NB4 (cell line): ENCODE data around the gene PDLIM5.
A peak's percentile ranks its signal among the peaks of the same experiment; 100 is the strongest.

ENCODE experiments used
- DNase-seq: peaks from one replicate; pipeline ENCODE4 v3.0.0; 2010; ENCODE audit warnings: low read depth
- H3K4me3 ChIP-seq: one replicate; pipeline ENCODE4 v1.5.1; 2011; ENCODE audit warnings: mild to moderate bottlenecking, low read depth, low read length, moderate library complexity
- CTCF ChIP-seq: IDR thresholded peaks from one replicate; pipeline ENCODE4 v1.5.1; 2012; ENCODE audit warnings: low read depth, low read length
- MAX ChIP-seq: IDR thresholded peaks from 2 replicates; pipeline ENCODE4 v1.6.1; 2011; ENCODE audit warnings: low read depth, low read length
- MYC ChIP-seq: IDR thresholded peaks from 2 replicates; pipeline ENCODE4 v1.6.1; 2011; ENCODE audit warnings: low read depth, low read length
- POLR2A ChIP-seq: IDR thresholded peaks from 2 replicates; pipeline ENCODE4 v1.6.1; 2011; ENCODE audit warnings: mild to moderate bottlenecking; ENCODE audit not compliant: insufficient read length; ENCODE audit errors: extremely low read depth

The PDLIM5 gene

DNA sequence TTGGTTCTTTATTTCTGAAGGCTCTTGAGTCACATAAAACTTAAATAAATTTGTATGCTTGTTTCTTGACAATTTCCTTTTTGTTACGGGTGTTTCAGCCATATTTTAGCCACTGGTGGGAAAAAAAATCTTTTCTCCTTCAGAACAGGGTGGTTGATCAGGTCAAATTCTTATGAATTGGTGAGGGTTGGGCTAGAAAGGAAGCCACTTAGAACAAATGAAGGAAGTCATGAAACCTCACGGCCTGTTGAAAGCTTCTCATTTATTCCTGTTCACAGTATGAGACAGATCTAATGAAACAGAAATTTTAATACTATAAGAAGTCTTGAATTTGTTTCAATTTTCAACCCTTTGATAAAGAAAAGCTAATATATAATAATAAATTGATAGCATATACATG is 12.1 kb upstream of the PDLIM5 start:
- no peak overlapping the region for H3K4me3 ChIP-seq
- no peak for DNase-seq
- TF ChIP-seq POLR2A (no peak), MAX (no peak), MYC (no peak), CTCF (no peak)

DNA sequence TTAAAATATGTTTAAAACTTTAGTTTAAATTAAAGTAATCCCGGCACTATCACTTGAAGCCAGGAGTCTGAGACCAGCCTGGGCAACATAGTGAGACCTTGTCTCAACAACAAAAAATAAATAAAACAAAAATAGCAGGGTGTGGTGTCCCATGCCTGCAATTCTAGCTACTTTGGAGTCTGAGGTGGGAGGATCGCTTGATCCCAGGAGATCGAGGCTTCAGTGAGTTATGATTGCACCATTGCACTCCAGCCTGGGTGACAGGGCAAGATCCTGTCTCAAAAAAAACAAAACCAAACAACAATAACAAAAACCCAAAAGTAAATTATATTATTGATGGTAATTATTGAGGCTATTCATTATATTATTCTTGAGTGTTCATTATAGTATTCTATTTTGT is 9.9 kb upstream of the PDLIM5 start:
- TF ChIP-seq CTCF (no peak), MYC (no peak), MAX (no peak), POLR2A (no peak)
- no peak overlapping the region for H3K4me3 ChIP-seq
- DNase-seq = no peak

DNA sequence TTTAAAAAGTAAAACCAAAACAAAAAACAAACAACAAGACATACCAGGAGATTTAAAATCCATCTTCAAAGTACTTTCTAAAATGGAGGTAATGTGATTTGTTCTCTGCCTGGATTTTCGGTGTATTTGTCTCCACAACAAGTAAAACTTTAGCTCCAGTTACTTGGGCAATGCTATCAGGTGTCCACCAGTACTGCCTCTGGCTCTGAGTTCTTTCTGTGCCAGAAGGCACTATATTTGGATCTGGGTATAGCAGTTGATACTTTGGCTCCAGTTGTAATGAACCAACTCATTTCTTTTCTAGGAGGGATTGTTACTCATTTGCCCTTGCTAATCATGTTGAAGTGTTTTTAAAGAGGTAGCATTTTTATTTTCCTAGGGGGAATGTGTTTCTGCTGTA is 9.5 kb upstream of the PDLIM5 start:
- H3K4me3 ChIP-seq = no peak overlapping the region
- TF ChIP-seq POLR2A = no peak
- TF ChIP-seq MYC = no peak
- no peak for DNase-seq

- no peak for TF ChIP-seq POLR2A
- DNase-seq = no peak
- H3K4me3 ChIP-seq = no peak overlapping the region
Observed at GRCh38 chr4:94446386-94446785, 5.4 kb upstream of the PDLIM5 start.

DNA sequence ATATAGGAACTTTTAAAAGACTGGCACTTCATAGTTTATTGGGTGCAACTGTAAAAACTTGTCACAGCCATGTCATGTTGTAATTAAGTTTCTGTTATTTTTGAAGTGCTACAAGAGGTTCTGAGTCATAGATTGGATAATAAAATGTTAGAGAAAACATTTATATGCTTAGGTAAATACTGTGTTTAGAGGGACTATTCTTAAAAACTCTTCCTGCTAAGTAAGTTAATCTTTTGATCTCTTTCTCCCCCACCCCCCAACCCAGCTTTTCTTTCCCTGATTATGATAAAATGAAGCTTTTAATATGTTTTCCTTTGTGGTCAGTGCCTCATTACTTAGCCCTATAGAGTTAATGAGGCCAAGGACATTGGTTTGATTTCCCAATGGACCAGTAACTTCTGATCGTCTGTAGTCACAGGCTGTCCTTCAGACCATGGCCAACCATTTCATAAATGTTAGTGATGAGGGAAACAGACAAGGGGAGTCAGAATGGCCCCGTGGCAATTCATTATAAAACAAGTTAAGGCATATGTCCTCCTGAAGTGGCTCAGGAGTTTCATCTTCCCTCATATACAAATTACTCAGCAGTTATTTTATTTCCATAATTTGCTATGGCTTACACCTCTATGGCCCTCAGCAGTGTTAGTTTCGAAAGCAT is 3.9 kb upstream of the PDLIM5 start:
- no peak overlapping the region for H3K4me3 ChIP-seq
- peak; percentile 3 for DNase-seq
- TF ChIP-seq CTCF = no peak
- TF ChIP-seq POLR2A = no peak
- TF ChIP-seq MYC = no peak
- TF ChIP-seq MAX = no peak

DNA sequence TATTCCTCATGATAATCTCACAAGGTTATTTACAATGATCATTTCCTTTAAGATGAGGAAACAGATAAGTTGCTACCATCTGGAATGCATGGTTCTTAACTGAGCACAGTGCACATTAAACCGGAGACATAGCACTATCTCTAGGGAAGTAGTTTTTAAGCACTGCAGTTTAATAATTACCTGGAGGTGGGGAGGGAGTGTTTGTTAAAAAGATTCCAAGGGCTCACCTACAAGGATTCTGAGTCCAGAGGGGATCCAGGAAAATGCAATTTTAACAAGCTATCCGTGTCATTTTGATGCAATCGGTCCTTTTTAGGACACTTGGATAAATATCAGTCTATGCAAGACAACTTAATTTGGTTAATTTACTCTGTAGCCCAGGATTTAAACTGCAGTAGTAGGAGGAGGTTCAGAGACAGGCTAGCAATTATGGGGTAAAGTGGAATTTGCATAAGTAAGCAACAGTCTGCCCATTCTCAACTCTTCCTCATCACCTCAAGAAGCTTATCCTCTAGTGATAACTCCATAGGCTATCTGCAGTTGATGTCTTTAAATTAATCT is 2.8 kb upstream of the PDLIM5 start:
- no peak for DNase-seq
- TF ChIP-seq POLR2A (no peak), MAX (no peak)
- H3K4me3 ChIP-seq = no peak overlapping the region

- peak overlapping the region; percentile 63 for H3K4me3 ChIP-seq
- DNase-seq = no peak
- TF ChIP-seq MYC = no peak
- no peak for TF ChIP-seq POLR2A
- no peak for TF ChIP-seq MAX
- no peak for TF ChIP-seq CTCF
Observed at GRCh38 chr4:94451051-94451694, 569 bp upstream of the PDLIM5 start.
